ENCODE measurements around the gene STK17B.

The STK17B gene

DNA sequence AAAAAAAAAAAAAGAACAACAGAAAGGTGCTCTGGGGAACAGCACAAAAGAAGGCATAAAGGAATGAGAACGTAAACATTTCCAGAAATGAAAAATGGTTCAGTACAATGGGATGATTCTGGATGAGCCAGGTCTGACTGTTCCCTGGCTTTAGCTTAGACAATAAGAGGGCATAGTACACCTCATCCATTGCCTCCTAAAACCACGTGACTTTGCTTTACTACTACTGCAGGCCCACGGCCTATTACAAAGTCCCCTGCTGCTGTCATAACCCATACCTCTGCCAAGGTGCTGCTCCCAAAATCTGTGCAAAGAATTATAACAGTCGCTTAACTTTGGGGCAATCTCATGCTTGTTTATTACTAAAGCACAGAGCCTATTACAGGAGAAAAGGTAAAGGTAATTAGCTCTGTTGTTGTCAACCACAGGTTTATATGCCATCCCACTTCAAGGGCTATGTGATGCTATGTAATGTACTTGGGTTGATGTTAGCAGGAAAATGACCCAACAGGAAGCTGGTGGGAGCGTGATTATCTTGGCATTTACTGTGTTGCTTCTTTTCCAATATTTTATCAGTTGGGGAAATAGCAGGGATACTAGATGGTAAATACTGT is 26.8 kb downstream of the STK17B start:
- Histone ChIP-seq H4K20me1 (ENCODE audit: insufficient read depth, low read length) (peaks cover 16% of the 10 kb centered on the region; the same call in 1 of the 2 replicates), H3K9me3 (ENCODE audit: insufficient read depth, low read length, severe bottlenecking) (peaks cover 6% of the 10 kb centered on the region), H3K27me3 (ENCODE audit: insufficient read depth, low read length, poor library complexity) (no peaks in the 10 kb centered on the region), H3K9ac (ENCODE audit: low read depth, low read length) (no peak overlapping the region), H3K79me2 (ENCODE audit: insufficient read depth, low read length) (peaks cover 84% of the 10 kb centered on the region), H3K4me1 (ENCODE audit: insufficient read depth, low read length) (no peaks in the 10 kb centered on the region), H3K4me3 (ENCODE audit: low read depth in 1 of 2, low read length in 2 of 2) (no peak overlapping the region), H3K36me3 (ENCODE audit: insufficient read depth, low read length) (peaks cover 99% of the 10 kb centered on the region), H3K27ac (ENCODE audit: low read length) (no peak overlapping the region), H2AFZ (ENCODE audit: low read depth, low read length) (no peak overlapping the region), H3K4me2 (ENCODE audit: insufficient read depth, low read length) (no peak overlapping the region)
- DNase-seq, result no peak
- no peak; the same call in 2 of the 3 replicates for ATAC-seq (ENCODE audit: insufficient read depth, low read depth)
- TF ChIP-seq EZH2 (IDR thresholded peaks at IDR 0.05; ENCODE audit: borderline replicate concordance, low read depth, low read length, severe bottlenecking), result no peak
- TF ChIP-seq, protein P1, sequence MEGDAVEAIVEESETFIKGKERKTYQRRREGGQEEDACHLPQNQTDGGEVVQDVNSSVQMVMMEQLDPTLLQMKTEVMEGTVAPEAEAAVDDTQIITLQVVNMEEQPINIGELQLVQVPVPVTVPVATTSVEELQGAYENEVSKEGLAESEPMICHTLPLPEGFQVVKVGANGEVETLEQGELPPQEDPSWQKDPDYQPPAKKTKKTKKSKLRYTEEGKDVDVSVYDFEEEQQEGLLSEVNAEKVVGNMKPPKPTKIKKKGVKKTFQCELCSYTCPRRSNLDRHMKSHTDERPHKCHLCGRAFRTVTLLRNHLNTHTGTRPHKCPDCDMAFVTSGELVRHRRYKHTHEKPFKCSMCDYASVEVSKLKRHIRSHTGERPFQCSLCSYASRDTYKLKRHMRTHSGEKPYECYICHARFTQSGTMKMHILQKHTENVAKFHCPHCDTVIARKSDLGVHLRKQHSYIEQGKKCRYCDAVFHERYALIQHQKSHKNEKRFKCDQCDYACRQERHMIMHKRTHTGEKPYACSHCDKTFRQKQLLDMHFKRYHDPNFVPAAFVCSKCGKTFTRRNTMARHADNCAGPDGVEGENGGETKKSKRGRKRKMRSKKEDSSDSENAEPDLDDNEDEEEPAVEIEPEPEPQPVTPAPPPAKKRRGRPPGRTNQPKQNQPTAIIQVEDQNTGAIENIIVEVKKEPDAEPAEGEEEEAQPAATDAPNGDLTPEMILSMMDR (IDR thresholded peaks at IDR 0.05; ENCODE audit: borderline replicate concordance, extremely low read depth, low read length, poor library complexity, severe bottlenecking), result no peak

GRCh38 chr2:196143730-196144131 is 27.6 kb downstream of the STK17B start:
- peaks cover 8% of the 10 kb centered on the region for H3K9me3 ChIP-seq (ENCODE audit: insufficient read depth, low read length, severe bottlenecking)
- DNase-seq (no peak), ATAC-seq (ENCODE audit: insufficient read depth, low read depth) (no peak; the same call in 2 of the 3 replicates)
- no peak overlapping the region for H3K27ac ChIP-seq (ENCODE audit: low read length)
- H3K9ac ChIP-seq (ENCODE audit: low read depth, low read length), result no peak overlapping the region
- H3K4me3 ChIP-seq (ENCODE audit: low read depth in 1 of 2, low read length in 2 of 2), result no peak overlapping the region
- H3K4me1 ChIP-seq (ENCODE audit: insufficient read depth, low read length), result no peaks in the 10 kb centered on the region
- H4K20me1 ChIP-seq (ENCODE audit: insufficient read depth, low read length), result peaks cover 14% of the 10 kb centered on the region; the same call in 1 of the 2 replicates
- H3K4me2 ChIP-seq (ENCODE audit: insufficient read depth, low read length), result no peak overlapping the region
- no peaks in the 10 kb centered on the region for H3K27me3 ChIP-seq (ENCODE audit: insufficient read depth, low read length, poor library complexity)
- H3K79me2 ChIP-seq (ENCODE audit: insufficient read depth, low read length), result peaks cover 75% of the 10 kb centered on the region
- no peak overlapping the region for H2AFZ ChIP-seq (ENCODE audit: low read depth, low read length)
- no peak for TF ChIP-seq EZH2 (IDR thresholded peaks at IDR 0.05; ENCODE audit: borderline replicate concordance, low read depth, low read length, severe bottlenecking)
- TF ChIP-seq, protein P1 (IDR thresholded peaks at IDR 0.05; ENCODE audit: borderline replicate concordance, extremely low read depth, low read length, poor library complexity, severe bottlenecking), result no peak
- H3K36me3 ChIP-seq (ENCODE audit: insufficient read depth, low read length), result peaks cover 99% of the 10 kb centered on the region

DNA sequence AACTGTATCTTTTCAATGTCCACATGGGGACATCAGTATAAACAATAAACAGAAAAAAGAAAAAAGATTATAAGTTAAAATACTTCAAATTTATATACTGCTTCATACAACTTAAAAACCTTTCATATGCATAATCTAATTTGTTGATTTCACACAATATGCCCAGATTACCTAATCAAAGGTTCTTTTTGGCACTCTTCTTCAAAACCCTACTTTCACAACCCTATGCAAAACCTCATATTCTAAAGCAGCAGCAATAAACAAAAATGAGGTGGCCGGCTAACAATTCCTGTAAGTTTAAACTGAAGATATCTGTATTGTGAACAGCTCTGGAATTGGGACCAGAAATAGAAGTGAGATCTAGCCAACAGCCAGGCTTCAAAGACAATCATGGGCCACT is 28.6 kb downstream of the STK17B start:
- H3K27me3 ChIP-seq (ENCODE audit: insufficient read depth, low read length, poor library complexity), result no peaks in the 10 kb centered on the region
- TF ChIP-seq, protein P1 (IDR thresholded peaks at IDR 0.05; ENCODE audit: borderline replicate concordance, extremely low read depth, low read length, poor library complexity, severe bottlenecking), result no peak
- no peak for TF ChIP-seq EZH2 (IDR thresholded peaks at IDR 0.05; ENCODE audit: borderline replicate concordance, low read depth, low read length, severe bottlenecking)
- no peak overlapping the region for H3K27ac ChIP-seq (ENCODE audit: low read length)
- no peak overlapping the region for H3K4me3 ChIP-seq (ENCODE audit: low read depth in 1 of 2, low read length in 2 of 2)
- H3K79me2 ChIP-seq (ENCODE audit: insufficient read depth, low read length), result peaks cover 70% of the 10 kb centered on the region
- H3K9me3 ChIP-seq (ENCODE audit: insufficient read depth, low read length, severe bottlenecking), result peaks cover 13% of the 10 kb centered on the region
- H3K4me1 ChIP-seq (ENCODE audit: insufficient read depth, low read length), result no peaks in the 10 kb centered on the region
- H2AFZ ChIP-seq (ENCODE audit: low read depth, low read length), result no peak overlapping the region
- peaks cover 12% of the 10 kb centered on the region; the same call in 1 of the 2 replicates for H4K20me1 ChIP-seq (ENCODE audit: insufficient read depth, low read length)
- H3K36me3 ChIP-seq (ENCODE audit: insufficient read depth, low read length), result peaks cover 99% of the 10 kb centered on the region
- ATAC-seq (ENCODE audit: insufficient read depth, low read depth) (no peak), DNase-seq (no peak)
- H3K9ac ChIP-seq (ENCODE audit: low read depth, low read length), result no peak overlapping the region
- no peak overlapping the region for H3K4me2 ChIP-seq (ENCODE audit: insufficient read depth, low read length)
